ENCODE results near the gene SIGLEC1. TPM values are rescaled to one million over a fixed set of nuclear protein-coding genes. Genes with fewer than 3 reads are reported as not detected.

The SIGLEC1 gene
- total RNA-seq, 1 donor from 2014 or later = 6.4 TPM

GRCh38 chr20:3702611-3703391 lies 9.6 kb downstream of the SIGLEC1 start:
- intact Hi-C loops (cut with micrococcal nuclease) = no loop called here
- no peaks in the 10 kb centered on the region for H3K36me3 ChIP-seq

GRCh38 chr20:3701061-3701998 lies 11.1 kb downstream of the SIGLEC1 start:
- TF ChIP-seq CTCF (IDR thresholded peaks at IDR 0.05; ENCODE audit: borderline replicate concordance) = no peak
- DNase-seq = no peak
- Histone ChIP-seq H3K27ac (replicated peaks) (no peak overlapping the region), H3K36me3 (no peaks in the 10 kb centered on the region), H3K4me3 (no peak overlapping the region), H3K9me3 (replicated peaks) (peaks cover 3% of the 10 kb centered on the region), H3K27me3 (ENCODE audit: low read depth) (no peaks in the 10 kb centered on the region), H3K4me1 (no peaks in the 10 kb centered on the region)
- intact Hi-C loops (cut with micrococcal nuclease) = no loop called here

More at GRCh38 chr20:3702611-3703391, 9.6 kb downstream of the SIGLEC1 start:
- no peak overlapping the region for H3K4me3 ChIP-seq
- no peak overlapping the region for H3K27ac ChIP-seq (replicated peaks)
- H3K9me3 ChIP-seq (replicated peaks) = no peaks in the 10 kb centered on the region
- no peak for DNase-seq
- no peaks in the 10 kb centered on the region for H3K27me3 ChIP-seq (ENCODE audit: low read depth)
- no peak for TF ChIP-seq CTCF (IDR thresholded peaks at IDR 0.05; ENCODE audit: borderline replicate concordance)
- peaks cover 8% of the 10 kb centered on the region for H3K4me1 ChIP-seq

- no peak for DNase-seq
- Histone ChIP-seq H3K4me1 (no peaks in the 10 kb centered on the region), H3K4me3 (no peak overlapping the region), H3K36me3 (no peaks in the 10 kb centered on the region), H3K27ac (replicated peaks) (no peak overlapping the region), H3K27me3 (ENCODE audit: low read depth) (no peaks in the 10 kb centered on the region), H3K9me3 (replicated peaks) (peaks cover 6% of the 10 kb centered on the region)
- intact Hi-C loops (cut with micrococcal nuclease) = no loop called here
- TF ChIP-seq CTCF (IDR thresholded peaks at IDR 0.05; ENCODE audit: borderline replicate concordance) = no peak
These were observed 13.4 kb downstream of the SIGLEC1 start for GRCh38 chr20:3699037-3699436.

GRCh38 chr20:3698591-3699001 lies 13.8 kb downstream of the SIGLEC1 start:
- H3K4me1 ChIP-seq = no peaks in the 10 kb centered on the region
- H3K27me3 ChIP-seq (ENCODE audit: low read depth) = no peaks in the 10 kb centered on the region
- H3K27ac ChIP-seq (replicated peaks) = no peak overlapping the region
- intact Hi-C loops (cut with micrococcal nuclease) = no loop called here
- no peak for DNase-seq
- no peaks in the 10 kb centered on the region for H3K36me3 ChIP-seq
- no peak overlapping the region for H3K4me3 ChIP-seq
- H3K9me3 ChIP-seq (replicated peaks) = peaks cover 6% of the 10 kb centered on the region
- TF ChIP-seq CTCF (IDR thresholded peaks at IDR 0.05; ENCODE audit: borderline replicate concordance) = no peak

GRCh38 chr20:3697588-3698305 lies 14.7 kb downstream of the SIGLEC1 start:
- Histone ChIP-seq H3K4me1 (no peaks in the 10 kb centered on the region), H3K27me3 (ENCODE audit: low read depth) (no peaks in the 10 kb centered on the region), H3K4me3 (no peak overlapping the region), H3K36me3 (no peaks in the 10 kb centered on the region), H3K27ac (replicated peaks) (no peak overlapping the region), H3K9me3 (replicated peaks) (peaks cover 6% of the 10 kb centered on the region)
- intact Hi-C loops (cut with micrococcal nuclease) = no loop called here
- TF ChIP-seq CTCF (IDR thresholded peaks at IDR 0.05; ENCODE audit: borderline replicate concordance) = no peak
- DNase-seq = no peak

Data from left ventricle myocardium inferior (tissue), 1 donor.